PC-3 (cell line): ENCODE measurements around the gene GBX1. TPM values are rescaled to one million over a fixed set of nuclear protein-coding genes. Genes with fewer than 3 reads are reported as not detected.

Experiments used
- ATAC-seq: fragments of 200-7000 bp; cut with Tn5 transposase; 2 replicates; pipeline ENCODE4 v1.9.1; 2020; ENCODE audit warnings: mild to moderate bottlenecking, moderate library complexity
- BruUV-seq: library from RNA; stranded (reverse); fragments of 400-500 nt; replicated peaks from 2 replicates; lab custom pipeline; 2021; lab: Mats Ljungman, UMichigan
- CTCF ChIA-PET: fragments of 300-600 bp; sonication (Branson Sonifier 250); formaldehyde crosslinking; loops from one replicate; lab custom pipeline; 2022; ENCODE audit warnings: antibody characterized with exemption; lab: Charles Lee
- POLR2A ChIA-PET: fragments of 300-600 bp; sonication (Branson Sonifier 250); formaldehyde crosslinking; loops from one replicate; lab custom pipeline; 2022; ENCODE audit warnings: antibody characterized with exemption; ENCODE audit not compliant: unreplicated experiment; lab: Charles Lee
- DNase-seq: peaks from one replicate; pipeline ENCODE4 v3.0.0-alpha.2; 2015
- H2AFZ ChIP-seq: fragments of 300-600 bp; sonication (generic); 2 replicates; pipeline ENCODE4 v1.6.0; 2016; ENCODE audit warnings: antibody characterized with exemption, low read length
- H3F3A ChIP-seq: fragments of 300-600 bp; sonication (generic); one replicate; pipeline ENCODE4 v1.6.0; 2017; ENCODE audit warnings: antibody characterized with exemption, low read length, control low read depth, mild to moderate bottlenecking; ENCODE audit not compliant: unreplicated experiment
- H3K27ac ChIP-seq: fragments of 300-600 bp; sonication (generic); 2 replicates; pipeline ENCODE4 v1.5.1; 2016; ENCODE audit warnings: mild to moderate bottlenecking, low read length
- H3K27me3 ChIP-seq: fragments of 300-600 bp; sonication (generic); 2 replicates; pipeline ENCODE4 v1.6.1; 2016; ENCODE audit warnings: low read length, mixed read lengths
- H3K36me3 ChIP-seq: fragments of 300-600 bp; sonication (generic); 2 replicates; pipeline ENCODE4 v1.6.1; 2016; ENCODE audit warnings: low read depth, mixed run types, low read length, mixed read lengths
- H3K4me1 ChIP-seq: fragments of 300-600 bp; sonication (generic); 2 replicates; pipeline ENCODE4 v1.5.1; 2016; ENCODE audit warnings: low read length; ENCODE audit not compliant: insufficient read depth
- H3K4me2 ChIP-seq: fragments of 300-600 bp; sonication (generic); 2 replicates; pipeline ENCODE4 v1.6.0; 2016; ENCODE audit warnings: low read length
- H3K4me3 ChIP-seq: fragments of 300-600 bp; sonication (generic); 2 replicates; pipeline ENCODE4 v1.5.1; 2016; ENCODE audit warnings: mild to moderate bottlenecking, low read length, mixed read lengths
- H3K79me2 ChIP-seq: fragments of 300-600 bp; sonication (generic); 2 replicates; pipeline ENCODE4 v1.6.1; 2017; ENCODE audit warnings: low read length, mixed read lengths
- H3K9ac ChIP-seq: fragments of 300-600 bp; sonication (generic); 2 replicates; pipeline ENCODE4 v1.6.0; 2016; ENCODE audit warnings: mild to moderate bottlenecking, low read length
- H3K9me2 ChIP-seq: fragments of 300-600 bp; sonication (generic); replicated peaks from 2 replicates; pipeline ENCODE4 v1.6.1; 2016; ENCODE audit warnings: mixed run types, low read length, mixed read lengths
- H3K9me3 ChIP-seq: fragments of 300-600 bp; sonication (generic); 2 replicates; pipeline ENCODE4 v1.6.1; 2016; ENCODE audit warnings: low read length, mixed read lengths
- H4K20me1 ChIP-seq: fragments of 300-600 bp; sonication (generic); 2 replicates; pipeline ENCODE4 v1.6.1; 2016; ENCODE audit warnings: low read length, mixed read lengths
- EZH2 ChIP-seq: fragments of 300-600 bp; sonication (generic); IDR thresholded peaks from one replicate; pipeline ENCODE4 v1.6.1; 2017; ENCODE audit warnings: antibody characterized with exemption, mild to moderate bottlenecking, low read length; ENCODE audit not compliant: unreplicated experiment
- EZH2phosphoT487 ChIP-seq: fragments of 300-600 bp; sonication (generic); IDR thresholded peaks from 2 replicates; pipeline ENCODE4 v1.6.1; 2018; ENCODE audit warnings: mild to moderate bottlenecking, antibody characterized with exemption, low read length, borderline replicate concordance
- intact Hi-C: fragments of 100-400 bp; cut with micrococcal nuclease; formaldehyde crosslinking; loops from 2 replicates; pipeline ENCODE4 v1.9.0; 2023
- total RNA-seq: library from RNA; depleted of rRNA; stranded (reverse); fragments of >200 nt; gene quantifications from 2 replicates; pipeline ENCODE4 v1.2.3, GENCODE V29; 2014
- TF ChIP-seq, protein P1 (sequence below): fragments of 300-600 bp; sonication (generic); conservative IDR thresholded peaks from 2 replicates; pipeline ENCODE4 v1.5.1; 2017; ENCODE audit warnings: antibody characterized with exemption, low read depth, mild to moderate bottlenecking, low read length

The GBX1 gene
- total RNA-seq, 1 experiment from 2014 or later, result not detected

DNA sequence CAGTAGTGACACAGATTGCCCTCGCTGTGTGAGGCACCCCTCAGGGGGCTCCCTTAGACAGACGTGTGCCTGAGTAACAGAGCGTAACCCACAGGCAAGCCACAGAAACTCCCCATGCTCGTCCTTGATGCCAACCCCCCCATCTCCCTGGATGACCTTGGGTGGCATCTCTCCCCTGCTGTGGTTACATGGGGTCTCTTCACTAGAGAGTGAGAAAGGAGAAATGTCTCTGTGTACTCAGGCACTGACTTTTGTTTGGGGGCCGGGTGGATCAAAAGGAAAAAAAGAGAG, 20.7 kb upstream of the GBX1 start:
- H3K9ac ChIP-seq, result no peak overlapping the region
- H3K9me3 ChIP-seq, result no peaks in the 10 kb centered on the region
- H3K4me2 ChIP-seq, result no peak overlapping the region
- H3K4me3 ChIP-seq, result no peak overlapping the region
- intact Hi-C loops, result no loop called here
- no peaks in the 10 kb centered on the region for H3K9me2 ChIP-seq
- BruUV-seq, result no TSS peak
- H3K36me3 ChIP-seq, result no peaks in the 10 kb centered on the region
- ATAC-seq, result no peak
- POLR2A ChIA-PET, result interaction anchor here (0.5 kb wide), 1 partner anchor 25 kb away, joined by 7 read pairs; no protein-coding TSS in a partner anchor
- CTCF ChIA-PET, result no interaction called here
- no peak for DNase-seq
- peaks cover 37% of the 10 kb centered on the region for H3K27me3 ChIP-seq
- no peaks in the 10 kb centered on the region for H3F3A ChIP-seq
- H4K20me1 ChIP-seq, result no peaks in the 10 kb centered on the region
- no peak for TF ChIP-seq EZH2
- TF ChIP-seq, protein P1, sequence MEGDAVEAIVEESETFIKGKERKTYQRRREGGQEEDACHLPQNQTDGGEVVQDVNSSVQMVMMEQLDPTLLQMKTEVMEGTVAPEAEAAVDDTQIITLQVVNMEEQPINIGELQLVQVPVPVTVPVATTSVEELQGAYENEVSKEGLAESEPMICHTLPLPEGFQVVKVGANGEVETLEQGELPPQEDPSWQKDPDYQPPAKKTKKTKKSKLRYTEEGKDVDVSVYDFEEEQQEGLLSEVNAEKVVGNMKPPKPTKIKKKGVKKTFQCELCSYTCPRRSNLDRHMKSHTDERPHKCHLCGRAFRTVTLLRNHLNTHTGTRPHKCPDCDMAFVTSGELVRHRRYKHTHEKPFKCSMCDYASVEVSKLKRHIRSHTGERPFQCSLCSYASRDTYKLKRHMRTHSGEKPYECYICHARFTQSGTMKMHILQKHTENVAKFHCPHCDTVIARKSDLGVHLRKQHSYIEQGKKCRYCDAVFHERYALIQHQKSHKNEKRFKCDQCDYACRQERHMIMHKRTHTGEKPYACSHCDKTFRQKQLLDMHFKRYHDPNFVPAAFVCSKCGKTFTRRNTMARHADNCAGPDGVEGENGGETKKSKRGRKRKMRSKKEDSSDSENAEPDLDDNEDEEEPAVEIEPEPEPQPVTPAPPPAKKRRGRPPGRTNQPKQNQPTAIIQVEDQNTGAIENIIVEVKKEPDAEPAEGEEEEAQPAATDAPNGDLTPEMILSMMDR, result no peak
- TF ChIP-seq EZH2phosphoT487, result no peak
- no peaks in the 10 kb centered on the region for H3K4me1 ChIP-seq
- H3K27ac ChIP-seq, result no peak overlapping the region
- H2AFZ ChIP-seq, result no peak overlapping the region
- no peaks in the 10 kb centered on the region for H3K79me2 ChIP-seq

DNA sequence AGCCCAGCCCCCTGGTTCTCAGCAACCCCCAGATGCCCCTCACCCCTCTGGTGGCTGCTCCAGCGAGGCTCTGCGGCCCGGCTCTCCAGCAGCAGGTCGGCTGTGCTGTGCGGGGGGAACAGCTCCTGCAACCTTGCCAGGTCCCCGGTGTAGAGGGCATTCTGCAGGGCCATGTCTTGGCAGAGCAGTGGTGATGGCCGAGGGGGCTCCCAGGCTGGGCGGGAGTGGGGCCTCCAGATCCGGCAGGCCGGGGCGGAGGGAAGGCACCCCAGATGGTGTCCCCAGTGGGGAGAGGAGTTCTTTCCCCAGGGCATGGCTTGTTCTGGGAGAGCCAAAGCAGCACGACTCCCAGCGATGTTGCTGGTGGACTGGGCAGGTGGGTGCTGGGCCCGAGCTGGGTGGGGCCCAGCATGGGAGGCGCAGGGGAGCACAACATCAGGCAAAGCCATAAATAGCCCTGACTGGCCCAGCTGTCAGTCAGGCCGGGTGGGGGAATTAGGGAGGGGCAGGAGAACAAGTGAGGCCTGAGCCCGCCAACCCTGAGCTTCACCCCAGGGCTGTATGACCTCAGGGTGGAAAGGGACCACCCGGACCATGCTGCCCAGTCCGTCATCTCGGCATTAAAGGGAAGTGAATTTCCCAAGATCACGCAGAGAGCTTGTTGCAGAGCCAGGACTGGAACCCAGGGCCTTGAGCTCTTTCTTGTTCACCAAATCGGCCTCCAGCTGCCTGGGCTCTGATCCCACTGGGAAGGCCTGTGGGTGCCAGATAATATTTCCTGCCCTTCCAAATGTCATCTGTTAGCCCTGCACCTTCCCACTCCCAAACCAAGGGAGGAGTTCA, 20.1 kb upstream of the GBX1 start:
- H3K27ac ChIP-seq, result no peak overlapping the region
- no peak for ATAC-seq
- H3K9me3 ChIP-seq, result no peaks in the 10 kb centered on the region
- no peak for TF ChIP-seq EZH2
- TF ChIP-seq EZH2phosphoT487, result no peak
- TF ChIP-seq, protein P1, result no peak
- POLR2A ChIA-PET, result interaction anchor here (0.5 kb wide), 1 partner anchor 26 kb away, joined by 7 read pairs; no protein-coding TSS in a partner anchor
- H2AFZ ChIP-seq, result no peak overlapping the region
- H3K79me2 ChIP-seq, result no peaks in the 10 kb centered on the region
- H3K4me2 ChIP-seq, result no peak overlapping the region
- no TSS peak for BruUV-seq
- no peak for DNase-seq
- no peak overlapping the region for H3K9ac ChIP-seq
- H3K4me1 ChIP-seq, result no peaks in the 10 kb centered on the region
- no peaks in the 10 kb centered on the region for H3K36me3 ChIP-seq
- CTCF ChIA-PET, result no interaction called here
- no peaks in the 10 kb centered on the region for H4K20me1 ChIP-seq
- no peaks in the 10 kb centered on the region for H3K9me2 ChIP-seq
- H3K4me3 ChIP-seq, result no peak overlapping the region
- H3K27me3 ChIP-seq, result peaks cover 38% of the 10 kb centered on the region
- H3F3A ChIP-seq, result no peaks in the 10 kb centered on the region
- intact Hi-C loops, result no loop called here
